Suprapubic skin (tissue), 4 donors: ENCODE measurements around the gene HMHB1.

Source experiments
- POLR2A ChIP-seq, 2 donors: fragments of 450-650 bp; IDR thresholded peaks; one replicate each; pipeline ENCODE4 v1.6.1; 2017; ENCODE audit warnings: antibody characterized with exemption in 2 of 2, mild to moderate bottlenecking in 2 of 2, moderate library complexity in 2 of 2
- POLR2AphosphoS5 ChIP-seq, 3 donors: sonication (generic); formaldehyde crosslinking; IDR thresholded peaks; one replicate each; pipeline ENCODE4 v1.6.1; 2017; ENCODE audit warnings: antibody characterized with exemption in 3 of 3

- TF ChIP-seq POLR2AphosphoS5 (IDR thresholded peaks at IDR 0.05) (no peak), POLR2A (IDR thresholded peaks at IDR 0.05) (no peak)
Observed at GRCh38 chr5:143781993-143782520, 29.9 kb upstream of the HMHB1 start.
